Neuron (in vitro differentiated cells): ENCODE measurements around the gene DCP1A.
A peak's percentile ranks its signal among the peaks of the same experiment; 100 is the strongest.
"Not testable (repeated sequence)": the region's sequence is repeated elsewhere in the genome, so short reads cannot be mapped to it uniquely, and the experiment has no call there.

Experiments used
- H2AFZ ChIP-seq: one replicate; pipeline ENCODE4 v1.6.1; 2013; ENCODE audit warnings: low read depth, mild to moderate bottlenecking, inconsistent platforms, low read length, moderate library complexity
- H3K27me3 ChIP-seq: one replicate; pipeline ENCODE4 v1.6.1; 2013; ENCODE audit warnings: low read length; ENCODE audit not compliant: insufficient read depth
- H3K36me3 ChIP-seq: one replicate; pipeline ENCODE4 v1.6.1; 2013; ENCODE audit warnings: low read length; ENCODE audit not compliant: insufficient read depth
- H3K4me1 ChIP-seq: one replicate; pipeline ENCODE4 v1.6.1; 2013; ENCODE audit warnings: low read length; ENCODE audit not compliant: insufficient read depth
- H3K4me3 ChIP-seq: 2 replicates; pipeline ENCODE4 v1.5.1; 2013; ENCODE audit warnings: mild to moderate bottlenecking, low read length, moderate library complexity
- H3K9me3 ChIP-seq: one replicate; pipeline ENCODE4 v1.6.1; 2013; ENCODE audit warnings: low read length

DCP1A gene

DNA sequence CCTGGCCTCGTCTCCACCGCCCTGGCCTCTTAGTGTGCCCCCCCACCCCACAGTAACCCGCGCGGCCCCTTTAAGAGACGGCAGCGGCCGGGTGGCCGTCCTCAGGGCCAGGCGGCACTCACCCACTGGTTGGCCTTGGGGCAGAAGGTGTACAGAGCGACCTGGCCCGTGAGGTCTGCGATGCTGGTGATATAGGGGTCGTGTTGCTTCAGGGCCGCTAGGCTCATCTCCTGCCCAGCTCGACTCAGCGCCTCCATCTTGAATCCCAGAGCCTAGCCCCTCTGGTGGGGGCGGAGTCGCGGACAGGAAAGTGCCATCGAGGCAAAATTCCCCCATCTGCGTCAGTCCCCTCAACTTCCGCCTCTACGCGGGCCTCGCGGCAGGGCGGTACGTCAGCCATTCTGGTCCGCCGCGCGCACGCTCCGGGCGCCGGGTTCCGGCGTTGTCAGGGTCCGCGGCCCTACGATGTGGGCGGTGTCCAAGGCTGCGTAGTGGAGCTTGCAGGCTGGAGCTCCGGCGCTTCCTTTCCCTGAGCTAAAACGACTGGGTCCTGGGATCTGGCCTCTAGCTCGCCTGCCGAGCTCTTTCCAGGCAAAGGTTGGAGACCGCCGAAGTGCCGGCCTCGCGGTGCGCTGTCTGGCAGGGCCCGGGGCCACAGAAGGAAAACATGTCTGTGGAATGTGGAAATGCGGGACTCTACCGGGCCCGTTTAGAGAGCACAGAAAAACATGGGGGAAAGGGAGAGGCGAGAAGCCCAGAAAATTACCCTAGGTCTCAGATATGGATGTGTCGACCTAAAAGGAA is at the start of gene DCP1A:
Gene DCP1A, minus strand, starts transcription at position 283 of the 804 bp plus-strand sequence. Its CDS starts 26 bp downstream, at position 257.
- Histone ChIP-seq H2AFZ (peak within 1 kb of the TSS; percentile 81), H3K27me3 (no peaks in the 10 kb centered on the region), H3K4me3 (peak within 1 kb of the TSS; percentile 98), H3K9me3 (no peaks in the 10 kb centered on the region), H3K4me1 (peaks cover 18% of the 10 kb centered on the region), H3K36me3 (peaks cover 13% of the 10 kb centered on the region)

GRCh38 chr3:53384465-53385423 is 37.4 kb upstream of the DCP1A start:
- no peak overlapping the region for H2AFZ ChIP-seq
- H3K36me3 ChIP-seq: no peaks in the 10 kb centered on the region
- no peak overlapping the region for H3K4me3 ChIP-seq
- H3K9me3 ChIP-seq: no peaks in the 10 kb centered on the region
- no peaks in the 10 kb centered on the region for H3K27me3 ChIP-seq
- H3K4me1 ChIP-seq: no peaks in the 10 kb centered on the region

GRCh38 chr3:53382106-53382505 is 34.8 kb upstream of the DCP1A start:
- Histone ChIP-seq H3K9me3 (no peaks in the 10 kb centered on the region), H3K4me1 (no peaks in the 10 kb centered on the region), H3K4me3 (no peak overlapping the region), H3K36me3 (no peaks in the 10 kb centered on the region), H3K27me3 (no peaks in the 10 kb centered on the region), H2AFZ (no peak overlapping the region)

DNA sequence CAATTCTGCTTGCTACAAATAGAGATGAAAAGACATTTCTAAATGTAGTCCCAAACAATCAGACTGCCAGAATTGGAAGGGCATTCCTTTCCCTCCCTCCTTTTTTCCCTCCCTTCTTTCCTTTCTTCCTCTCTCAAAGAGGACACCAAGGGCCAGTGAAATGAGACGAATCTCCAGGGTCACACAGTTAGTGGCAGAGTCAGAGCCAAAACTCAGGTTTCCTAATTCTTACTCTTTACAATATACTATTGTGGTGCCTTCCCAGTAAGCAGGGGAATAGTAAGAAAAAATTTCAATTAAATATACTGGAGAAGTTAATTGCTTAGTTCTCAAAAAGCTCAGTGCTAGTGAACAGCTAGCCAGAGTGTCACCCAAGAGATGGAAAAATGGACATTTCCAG is 33.0 kb upstream of the DCP1A start:
- no peak overlapping the region for H2AFZ ChIP-seq
- H3K36me3 ChIP-seq: no peaks in the 10 kb centered on the region
- no peaks in the 10 kb centered on the region for H3K9me3 ChIP-seq
- H3K4me3 ChIP-seq: no peak overlapping the region
- H3K4me1 ChIP-seq: no peaks in the 10 kb centered on the region
- no peaks in the 10 kb centered on the region for H3K27me3 ChIP-seq

GRCh38 chr3:53379898-53380297 is 32.6 kb upstream of the DCP1A start:
- Histone ChIP-seq H2AFZ (no peak overlapping the region), H3K36me3 (no peaks in the 10 kb centered on the region), H3K4me1 (no peaks in the 10 kb centered on the region), H3K4me3 (no peak overlapping the region), H3K27me3 (no peaks in the 10 kb centered on the region), H3K9me3 (no peaks in the 10 kb centered on the region)

- Histone ChIP-seq H2AFZ (no peak overlapping the region), H3K36me3 (no peaks in the 10 kb centered on the region), H3K4me3 (no peak overlapping the region), H3K9me3 (no peaks in the 10 kb centered on the region), H3K4me1 (no peaks in the 10 kb centered on the region), H3K27me3 (no peaks in the 10 kb centered on the region)
Measured at GRCh38 chr3:53377794-53378193, 30.5 kb upstream of the DCP1A start.

GRCh38 chr3:53376679-53377078 is 29.3 kb upstream of the DCP1A start:
- Histone ChIP-seq H3K36me3 (no peaks in the 10 kb centered on the region), H2AFZ (no peak overlapping the region), H3K9me3 (no peaks in the 10 kb centered on the region), H3K4me1 (no peaks in the 10 kb centered on the region), H3K4me3 (no peak overlapping the region), H3K27me3 (no peaks in the 10 kb centered on the region)

DNA sequence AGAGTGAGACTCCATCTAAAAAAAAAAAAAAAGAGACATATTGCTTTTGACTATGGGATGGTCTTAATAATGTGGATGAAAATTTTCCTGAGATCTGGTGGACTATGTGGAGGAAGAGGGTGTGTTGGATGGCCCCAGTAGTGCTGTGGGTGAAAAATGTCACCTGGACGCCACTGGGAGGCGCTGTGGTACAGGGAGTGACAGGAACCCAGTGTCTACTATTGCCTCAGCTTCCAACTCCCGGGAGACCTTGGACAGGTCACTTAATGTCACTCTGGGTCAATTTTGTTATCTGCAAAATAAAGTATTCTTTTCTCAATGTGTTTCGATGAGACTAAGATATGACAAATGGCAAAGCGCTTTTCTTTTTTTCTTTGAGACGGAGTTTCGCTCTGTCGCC is 27.7 kb upstream of the DCP1A start:
- no peaks in the 10 kb centered on the region for H3K27me3 ChIP-seq
- H3K36me3 ChIP-seq: no peaks in the 10 kb centered on the region
- no peaks in the 10 kb centered on the region for H3K4me1 ChIP-seq
- H3K4me3 ChIP-seq: no peak overlapping the region
- no peak overlapping the region for H2AFZ ChIP-seq
- no peaks in the 10 kb centered on the region for H3K9me3 ChIP-seq

GRCh38 chr3:53370719-53371118 is 23.4 kb upstream of the DCP1A start:
- H2AFZ ChIP-seq, H3K9me3 ChIP-seq, H3K4me3 ChIP-seq, H3K4me1 ChIP-seq, H3K36me3 ChIP-seq, H3K27me3 ChIP-seq: not testable (repeated sequence)

DNA sequence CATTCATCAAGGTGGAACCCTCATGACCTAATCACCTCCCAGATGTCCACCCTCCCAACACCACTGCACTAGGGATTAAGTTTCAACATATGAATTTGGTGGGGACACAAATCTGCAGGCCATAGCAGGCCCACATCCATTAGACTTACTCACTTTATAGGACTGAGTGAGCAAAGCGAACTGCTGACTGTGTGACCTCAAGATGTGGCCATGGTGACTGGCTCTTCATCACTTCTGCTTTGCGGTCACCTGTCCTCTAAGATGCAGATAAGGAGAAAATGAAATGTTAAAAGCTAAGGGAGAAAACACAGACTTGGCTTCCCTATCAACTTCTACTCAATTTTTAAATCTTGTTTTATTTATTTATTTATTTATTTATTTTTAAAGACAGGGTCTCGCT is 14.5 kb upstream of the DCP1A start:
- no peaks in the 10 kb centered on the region for H3K9me3 ChIP-seq
- H3K36me3 ChIP-seq: no peaks in the 10 kb centered on the region
- H3K27me3 ChIP-seq: no peaks in the 10 kb centered on the region

GRCh38 chr3:53357458-53357857 is 10.1 kb upstream of the DCP1A start:
- H3K9me3 ChIP-seq: no peaks in the 10 kb centered on the region
- H2AFZ ChIP-seq: no peak overlapping the region

More for the DNA sequence above, 14.5 kb upstream of the DCP1A start:
- no peak overlapping the region for H2AFZ ChIP-seq
- H3K4me1 ChIP-seq: no peaks in the 10 kb centered on the region
- no peak overlapping the region for H3K4me3 ChIP-seq

DNA sequence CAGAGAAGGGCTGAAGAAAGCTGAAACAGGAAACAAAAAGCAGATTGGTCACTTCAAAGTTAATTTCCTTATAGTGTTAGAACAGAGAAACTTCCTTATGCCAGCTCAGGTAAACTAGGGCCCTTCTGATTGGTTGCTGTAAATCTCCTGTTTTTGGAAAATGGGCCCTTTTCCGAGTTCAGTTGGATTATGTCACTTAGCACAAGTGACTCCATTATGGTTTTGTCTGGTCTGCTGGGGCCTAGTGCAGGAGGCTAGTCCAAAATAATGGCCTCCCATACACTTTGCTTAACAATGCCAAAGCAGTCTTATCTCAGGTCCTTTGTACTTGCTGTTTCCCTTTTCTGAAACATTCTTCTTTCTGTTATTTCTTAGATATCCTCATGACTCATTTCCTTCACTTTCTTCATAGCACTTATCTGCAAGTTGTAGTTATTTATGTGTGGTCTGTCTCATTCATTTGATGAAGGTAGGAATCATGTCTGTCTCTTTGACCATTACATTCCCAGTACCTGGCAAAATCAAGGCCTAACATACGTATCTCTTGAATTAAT is 7.7 kb upstream of the DCP1A start:
- no peak overlapping the region for H2AFZ ChIP-seq
- no peaks in the 10 kb centered on the region for H3K36me3 ChIP-seq
- no peak overlapping the region for H3K4me3 ChIP-seq
- H3K4me1 ChIP-seq: peaks cover 10% of the 10 kb centered on the region
- H3K9me3 ChIP-seq: no peaks in the 10 kb centered on the region
- no peaks in the 10 kb centered on the region for H3K27me3 ChIP-seq

More at GRCh38 chr3:53357458-53357857, 10.1 kb upstream of the DCP1A start:
- no peak overlapping the region for H3K4me3 ChIP-seq
- no peaks in the 10 kb centered on the region for H3K27me3 ChIP-seq
- no peaks in the 10 kb centered on the region for H3K36me3 ChIP-seq
- H3K4me1 ChIP-seq: no peaks in the 10 kb centered on the region

DNA sequence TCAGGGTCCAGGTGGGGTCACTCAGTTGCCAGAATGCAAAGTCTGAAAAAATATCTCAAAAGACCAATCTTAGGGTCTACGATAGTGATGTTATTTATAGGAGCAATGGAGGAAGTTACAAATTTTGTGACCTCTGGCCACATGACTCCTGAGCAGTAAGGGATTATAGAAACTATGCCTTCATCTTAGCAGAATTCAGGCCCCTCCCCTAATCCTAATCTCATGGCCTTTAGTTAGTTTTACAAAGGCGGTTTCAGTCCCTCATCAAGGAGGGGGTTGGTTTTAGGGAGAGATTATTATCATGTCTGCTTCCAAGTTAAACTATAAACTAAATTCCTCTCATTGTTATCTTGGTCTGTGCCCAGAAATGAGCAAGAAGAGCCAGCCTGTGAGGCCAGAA is 5.9 kb upstream of the DCP1A start:
- Histone ChIP-seq H3K9me3 (no peaks in the 10 kb centered on the region), H3K36me3 (no peaks in the 10 kb centered on the region), H3K4me1 (peaks cover 10% of the 10 kb centered on the region), H2AFZ (no peak overlapping the region), H3K4me3 (no peak overlapping the region), H3K27me3 (no peaks in the 10 kb centered on the region)
